Measurements from ENCODE around the gene PRMT9.

The PRMT9 gene

GRCh38 chr4:147707892-147708672 is 24.1 kb upstream of the PRMT9 start:
- DNase-seq, result peak; percentile 59
- Mint-ChIP-seq H3K36me3 (no peaks in the 10 kb centered on the region), H3K4me1 (peaks cover 5% of the 10 kb centered on the region), H3K9me3 (no peaks in the 10 kb centered on the region), H3K27ac (no peak overlapping the region), H3K4me3 (no peak overlapping the region), H3K27me3 (peaks cover 10% of the 10 kb centered on the region)
- CTCF ChIA-PET, result interaction anchor here (0.6 to 7.8 kb wide), 17 partner anchors 11 to 400 kb away, joined by 3 to 95 read pairs (median 4); partner anchors contain the start of gene ARHGAP10

- H3K4me3 Mint-ChIP-seq, result no peak overlapping the region
- no peak for DNase-seq
- H3K27me3 Mint-ChIP-seq, result peaks cover 26% of the 10 kb centered on the region
- no peaks in the 10 kb centered on the region for H3K9me3 Mint-ChIP-seq
- CTCF ChIA-PET, result interaction anchor here (0.6 to 2.1 kb wide), 2 partner anchors 21 to 162 kb away, joined by 3 to 7 read pairs; no protein-coding TSS in a partner anchor
- no peaks in the 10 kb centered on the region for H3K36me3 Mint-ChIP-seq
- no peak overlapping the region for H3K27ac Mint-ChIP-seq
- peaks cover 5% of the 10 kb centered on the region for H3K4me1 Mint-ChIP-seq
Observed at GRCh38 chr4:147704846-147705245, 20.9 kb upstream of the PRMT9 start.

GRCh38 chr4:147696866-147697265 is 12.9 kb upstream of the PRMT9 start:
- no peak for DNase-seq
- Mint-ChIP-seq H3K4me3 (no peak overlapping the region), H3K9me3 (no peaks in the 10 kb centered on the region), H3K27me3 (peaks cover 51% of the 10 kb centered on the region), H3K27ac (no peak overlapping the region), H3K4me1 (no peaks in the 10 kb centered on the region), H3K36me3 (no peaks in the 10 kb centered on the region)
- CTCF ChIA-PET, result interaction anchor here (0.7 to 1.3 kb wide), 2 partner anchors 11 to 35 kb away, joined by 3 to 5 read pairs; partner anchors contain the start of gene ARHGAP10

- H3K36me3 Mint-ChIP-seq, result no peaks in the 10 kb centered on the region
Observed at GRCh38 chr4:147693218-147693617, 9.3 kb upstream of the PRMT9 start.

GRCh38 chr4:147691820-147692219 is 7.9 kb upstream of the PRMT9 start:
- Mint-ChIP-seq H3K27ac (no peak overlapping the region), H3K9me3 (no peaks in the 10 kb centered on the region), H3K4me3 (no peak overlapping the region), H3K4me1 (peaks cover 28% of the 10 kb centered on the region), H3K36me3 (peaks cover 2% of the 10 kb centered on the region), H3K27me3 (peaks cover 27% of the 10 kb centered on the region)
- no peak for DNase-seq
- CTCF ChIA-PET, result no interaction called here

More at GRCh38 chr4:147693218-147693617, 9.3 kb upstream of the PRMT9 start:
- Mint-ChIP-seq H3K27me3 (peaks cover 31% of the 10 kb centered on the region), H3K4me1 (peaks cover 21% of the 10 kb centered on the region), H3K27ac (no peak overlapping the region), H3K4me3 (no peak overlapping the region), H3K9me3 (no peaks in the 10 kb centered on the region)
- no peak for DNase-seq
- CTCF ChIA-PET, result interaction anchor here (0.6 to 1.0 kb wide), 2 partner anchors 44 to 174 kb away, joined by 3 read pairs; no protein-coding TSS in a partner anchor

GRCh38 chr4:147689067-147689466 is 5.1 kb upstream of the PRMT9 start:
- H3K9me3 Mint-ChIP-seq, result no peaks in the 10 kb centered on the region
- DNase-seq, result peak; percentile 60
- peak overlapping the region; percentile 90 for H3K27ac Mint-ChIP-seq
- peak overlapping the region; percentile 31 for H3K4me3 Mint-ChIP-seq
- H3K36me3 Mint-ChIP-seq, result peaks cover 2% of the 10 kb centered on the region
- peaks cover 23% of the 10 kb centered on the region for H3K27me3 Mint-ChIP-seq
- CTCF ChIA-PET, result interaction anchor here (1.3 kb wide), 1 partner anchor 174 kb away, joined by 3 read pairs; no protein-coding TSS in a partner anchor
- H3K4me1 Mint-ChIP-seq, result peaks cover 36% of the 10 kb centered on the region

- Mint-ChIP-seq H3K27ac (peak overlapping the region; percentile 97), H3K4me1 (peaks cover 38% of the 10 kb centered on the region), H3K4me3 (peak overlapping the region; percentile 95), H3K9me3 (no peaks in the 10 kb centered on the region), H3K27me3 (peaks cover 11% of the 10 kb centered on the region), H3K36me3 (peaks cover 24% of the 10 kb centered on the region)
- CTCF ChIA-PET, result no interaction called here
- DNase-seq, result peak; percentile 33
Observed at GRCh38 chr4:147683188-147683591, 773 bp downstream of the PRMT9 start.

GRCh38 chr4:147682755-147683154 is 1.2 kb downstream of the PRMT9 start:
- CTCF ChIA-PET, result no interaction called here
- Mint-ChIP-seq H3K36me3 (peaks cover 24% of the 10 kb centered on the region), H3K4me1 (peaks cover 37% of the 10 kb centered on the region), H3K4me3 (peak overlapping the region; percentile 95), H3K9me3 (no peaks in the 10 kb centered on the region), H3K27me3 (peaks cover 11% of the 10 kb centered on the region), H3K27ac (peak overlapping the region; percentile 97)
- DNase-seq, result no peak

GRCh38 chr4:147678796-147679549 is 5.0 kb downstream of the PRMT9 start:
- no peaks in the 10 kb centered on the region for H3K9me3 Mint-ChIP-seq
- no peak for DNase-seq
- peaks cover 23% of the 10 kb centered on the region for H3K4me1 Mint-ChIP-seq
- peaks cover 3% of the 10 kb centered on the region for H3K27me3 Mint-ChIP-seq
- H3K4me3 Mint-ChIP-seq, result no peak overlapping the region
- CTCF ChIA-PET, result interaction anchor here (1.7 to 2.1 kb wide), 2 partner anchors 29 to 188 kb away, joined by 4 read pairs; no protein-coding TSS in a partner anchor
- H3K27ac Mint-ChIP-seq, result no peak overlapping the region
- peaks cover 25% of the 10 kb centered on the region for H3K36me3 Mint-ChIP-seq

- Mint-ChIP-seq H3K36me3 (peaks cover 21% of the 10 kb centered on the region), H3K9me3 (no peaks in the 10 kb centered on the region), H3K4me1 (peaks cover 19% of the 10 kb centered on the region), H3K27ac (no peak overlapping the region), H3K4me3 (no peak overlapping the region), H3K27me3 (no peaks in the 10 kb centered on the region)
- DNase-seq, result no peak
- CTCF ChIA-PET, result interaction anchor here (1.7 kb wide), 1 partner anchor 189 kb away, joined by 4 read pairs; no protein-coding TSS in a partner anchor
Observed at GRCh38 chr4:147678106-147678505, 5.9 kb downstream of the PRMT9 start.

- Mint-ChIP-seq H3K27ac (no peak overlapping the region), H3K36me3 (peaks cover 28% of the 10 kb centered on the region), H3K4me3 (no peak overlapping the region), H3K9me3 (no peaks in the 10 kb centered on the region), H3K27me3 (no peaks in the 10 kb centered on the region), H3K4me1 (no peaks in the 10 kb centered on the region)
- CTCF ChIA-PET, result no interaction called here
- DNase-seq, result no peak
Observed at GRCh38 chr4:147674496-147674895, 9.5 kb downstream of the PRMT9 start.

- no peak for DNase-seq
- Mint-ChIP-seq H3K36me3 (peaks cover 27% of the 10 kb centered on the region), H3K9me3 (no peaks in the 10 kb centered on the region), H3K4me3 (no peak overlapping the region), H3K4me1 (no peaks in the 10 kb centered on the region), H3K27ac (no peak overlapping the region), H3K27me3 (no peaks in the 10 kb centered on the region)
- CTCF ChIA-PET, result no interaction called here
Observed at GRCh38 chr4:147674073-147674472, 9.9 kb downstream of the PRMT9 start.

- no peaks in the 10 kb centered on the region for H3K27me3 Mint-ChIP-seq
- H3K27ac Mint-ChIP-seq, result no peak overlapping the region
- H3K36me3 Mint-ChIP-seq, result peaks cover 36% of the 10 kb centered on the region
- CTCF ChIA-PET, result no interaction called here
- no peaks in the 10 kb centered on the region for H3K4me1 Mint-ChIP-seq
- DNase-seq, result no peak
- no peaks in the 10 kb centered on the region for H3K9me3 Mint-ChIP-seq
- no peak overlapping the region for H3K4me3 Mint-ChIP-seq
Observed at GRCh38 chr4:147658501-147658900, 25.5 kb downstream of the PRMT9 start.

GRCh38 chr4:147655639-147656038 is 28.3 kb downstream of the PRMT9 start:
- Mint-ChIP-seq H3K4me3 (no peak overlapping the region), H3K4me1 (peaks cover 6% of the 10 kb centered on the region), H3K9me3 (no peaks in the 10 kb centered on the region), H3K27ac (no peak overlapping the region), H3K27me3 (no peaks in the 10 kb centered on the region), H3K36me3 (peaks cover 34% of the 10 kb centered on the region)
- DNase-seq, result no peak
- CTCF ChIA-PET, result no interaction called here

Measured in activated naive CD4-positive, alpha-beta T cell treated with anti-CD3 and anti-CD28 coated beads, Interleukin-2, amount 10 ng/mL, durations not matched to agents 7 days and 5 days (primary cell).